ENCODE measurements around the gene DYNLL1.
"Not testable (repeated sequence)": the region's sequence is repeated elsewhere in the genome, so short reads cannot be mapped to it uniquely, and the experiment has no call there.

The DYNLL1 gene

DNA sequence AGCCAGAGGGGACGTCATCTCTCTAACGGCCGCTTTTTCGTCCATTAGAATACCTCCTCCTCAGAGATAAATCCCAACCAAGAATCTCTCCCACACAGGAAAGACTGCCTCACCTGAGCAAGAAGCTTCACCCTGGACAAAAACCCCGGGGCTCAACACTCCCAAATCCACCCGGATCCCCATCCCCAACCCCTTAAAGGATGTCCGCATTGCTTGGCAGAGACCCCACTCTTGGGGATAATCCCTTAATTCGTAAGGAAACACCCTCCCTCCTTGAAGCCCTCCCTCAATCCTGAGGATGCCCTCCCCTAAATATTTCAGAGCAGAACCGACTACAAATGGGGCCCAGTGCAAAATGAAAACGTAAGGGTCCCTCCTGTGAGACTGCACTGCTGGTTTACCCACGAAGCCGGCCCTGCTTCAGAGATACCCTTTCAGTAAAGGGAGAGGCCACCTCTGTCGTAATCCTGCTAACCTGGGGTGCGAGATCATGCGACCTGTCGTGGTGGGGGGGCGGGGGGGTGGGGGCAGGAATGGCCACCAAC is 655 bp upstream of the DYNLL1 start:
- H3K27ac ChIP-seq (ENCODE audit: low read length): no peak overlapping the region

DNA sequence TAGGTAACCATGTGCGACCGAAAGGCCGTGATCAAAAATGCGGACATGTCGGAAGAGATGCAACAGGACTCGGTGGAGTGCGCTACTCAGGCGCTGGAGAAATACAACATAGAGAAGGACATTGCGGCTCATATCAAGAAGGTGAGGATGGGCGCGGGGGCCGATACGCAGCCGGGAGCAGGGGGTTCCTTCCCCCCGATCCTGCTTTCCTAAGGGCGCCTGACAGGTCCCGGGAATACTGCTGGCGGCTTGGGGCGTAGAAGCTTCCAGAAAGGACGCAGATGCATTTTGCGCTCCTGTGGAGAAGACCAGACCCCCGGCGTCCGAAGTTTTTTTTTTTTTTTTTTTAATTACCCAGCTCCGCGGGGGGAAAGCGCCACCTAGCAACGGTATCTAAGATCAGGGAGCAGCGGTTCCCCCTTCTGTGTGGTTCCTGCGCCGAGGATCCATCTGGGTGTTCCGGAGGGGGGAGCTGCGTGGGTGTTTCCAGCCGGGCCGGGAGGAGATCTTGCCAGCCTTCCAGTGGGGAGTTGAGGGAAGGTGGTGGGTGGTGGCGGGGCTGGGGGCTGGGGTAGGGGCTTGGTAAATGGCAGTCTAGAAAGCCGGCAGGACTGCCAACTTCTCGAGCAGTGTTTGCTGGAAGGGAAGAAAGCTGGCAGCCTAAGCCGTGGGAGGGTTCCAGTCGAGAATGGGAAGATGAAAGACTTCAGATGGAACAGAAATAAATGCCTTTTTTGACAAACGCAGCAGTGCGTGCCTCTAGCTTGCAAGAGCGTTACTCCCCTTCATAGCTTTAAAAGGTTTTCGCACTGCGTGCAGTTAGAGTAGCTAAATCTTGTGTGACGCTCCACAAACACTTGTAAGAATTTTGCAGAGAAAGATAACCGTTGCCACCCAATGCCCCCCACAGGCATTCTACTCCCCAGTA is 764 bp downstream of the DYNLL1 start:
- peak overlapping the region; percentile 88 for H3K4me3 ChIP-seq (ENCODE audit: low read length)
- peaks cover 13% of the 10 kb centered on the region; the same call in 1 of the 2 replicates for H3K4me1 ChIP-seq (ENCODE audit: insufficient read depth, low read length)
- no peaks in the 10 kb centered on the region for H3K9me3 ChIP-seq (ENCODE audit: insufficient read depth, low read depth, low read length)
- H3K36me3 ChIP-seq (ENCODE audit: insufficient read depth, low read depth, low read length): peaks cover 32% of the 10 kb centered on the region
- peak overlapping the region; percentile 64 for H3K27ac ChIP-seq (ENCODE audit: low read length)
- no peaks in the 10 kb centered on the region for H3K27me3 ChIP-seq (ENCODE audit: insufficient read depth, low read length)
- H3K9ac ChIP-seq (ENCODE audit: low read depth, low read length): peak overlapping the region; percentile 92; the same call in 1 of the 2 replicates

More for the DNA sequence above, 655 bp upstream of the DYNLL1 start:
- Histone ChIP-seq H3K9ac (ENCODE audit: low read depth, low read length) (peak overlapping the region; percentile 84; the same call in 1 of the 2 replicates), H3K27me3 (ENCODE audit: insufficient read depth, low read length) (no peaks in the 10 kb centered on the region), H3K4me1 (ENCODE audit: insufficient read depth, low read length) (peaks cover 13% of the 10 kb centered on the region; the same call in 1 of the 2 replicates), H3K36me3 (ENCODE audit: insufficient read depth, low read depth, low read length) (peaks cover 37% of the 10 kb centered on the region), H3K4me3 (ENCODE audit: low read length) (peak overlapping the region; percentile 90), H3K9me3 (ENCODE audit: insufficient read depth, low read depth, low read length) (no peaks in the 10 kb centered on the region)

GRCh38 chr12:120497524-120498150 is 1.7 kb downstream of the DYNLL1 start:
- peaks cover 13% of the 10 kb centered on the region; the same call in 1 of the 2 replicates for H3K4me1 ChIP-seq (ENCODE audit: insufficient read depth, low read length)
- no peaks in the 10 kb centered on the region for H3K27me3 ChIP-seq (ENCODE audit: insufficient read depth, low read length)
- peak overlapping the region; percentile 92; the same call in 1 of the 2 replicates for H3K9ac ChIP-seq (ENCODE audit: low read depth, low read length)
- H3K27ac ChIP-seq (ENCODE audit: low read length): no peak overlapping the region
- H3K4me3 ChIP-seq (ENCODE audit: low read length): peak overlapping the region; percentile 88
- H3K36me3 ChIP-seq (ENCODE audit: insufficient read depth, low read depth, low read length): peaks cover 33% of the 10 kb centered on the region
- no peaks in the 10 kb centered on the region for H3K9me3 ChIP-seq (ENCODE audit: insufficient read depth, low read depth, low read length)

DNA sequence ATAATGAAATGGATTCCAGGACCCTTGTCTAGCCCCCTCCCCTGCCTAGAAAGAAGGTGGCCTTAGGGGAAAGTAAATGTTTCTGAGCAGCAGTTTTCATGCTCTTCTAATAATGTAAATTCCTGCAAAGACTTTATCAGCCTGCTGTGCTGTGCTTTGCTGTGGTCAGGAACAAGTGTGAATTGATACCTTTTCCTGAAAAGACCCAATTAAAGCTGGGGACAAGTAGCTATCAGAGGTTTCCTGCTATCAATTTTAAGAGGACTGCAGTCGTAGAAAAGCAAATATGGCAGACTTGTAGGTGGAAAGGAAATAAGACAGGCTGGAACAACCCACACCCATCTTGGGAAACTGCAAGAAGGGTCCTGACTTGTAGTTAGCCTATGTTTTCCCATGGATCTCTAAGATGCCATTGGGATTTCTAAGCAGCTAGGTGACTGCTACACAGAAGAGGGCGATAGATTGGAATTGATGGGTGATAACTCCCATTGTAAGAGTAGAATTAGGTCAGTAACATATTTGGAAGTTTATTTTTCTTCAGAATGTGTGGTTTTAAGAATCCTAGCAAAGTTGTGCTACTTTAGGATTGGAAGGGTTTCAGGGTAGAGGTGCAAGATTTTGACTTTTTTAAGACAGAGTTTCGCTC is 3.1 kb downstream of the DYNLL1 start:
- H3K27ac ChIP-seq (ENCODE audit: low read length): no peak overlapping the region
- peaks cover 46% of the 10 kb centered on the region for H3K36me3 ChIP-seq (ENCODE audit: insufficient read depth, low read depth, low read length)
- H3K4me1 ChIP-seq (ENCODE audit: insufficient read depth, low read length): peaks cover 13% of the 10 kb centered on the region; the same call in 1 of the 2 replicates
- H3K4me3 ChIP-seq (ENCODE audit: low read length): no peak overlapping the region
- no peak overlapping the region for H3K9ac ChIP-seq (ENCODE audit: low read depth, low read length)
- H3K27me3 ChIP-seq (ENCODE audit: insufficient read depth, low read length): no peaks in the 10 kb centered on the region
- H3K9me3 ChIP-seq (ENCODE audit: insufficient read depth, low read depth, low read length): no peaks in the 10 kb centered on the region

DNA sequence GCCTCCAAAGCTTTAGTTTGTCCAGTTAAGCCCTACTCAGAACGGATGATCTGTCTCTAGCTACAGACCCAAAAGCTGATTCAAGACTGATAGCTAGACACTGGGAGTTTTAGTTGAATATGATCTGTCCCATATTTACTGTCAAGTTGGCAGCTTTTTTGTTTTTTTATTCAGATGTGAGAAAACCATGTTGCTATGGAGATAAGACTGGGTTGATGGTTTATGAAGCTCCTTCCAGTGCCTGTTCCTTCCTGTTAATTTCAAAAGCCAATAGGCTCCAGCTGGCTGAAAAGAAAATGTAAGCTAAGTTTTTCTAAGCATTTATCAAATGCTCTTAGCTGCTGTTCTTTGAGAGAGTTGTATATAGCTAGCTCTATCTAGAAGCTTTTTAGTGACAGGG is 4.7 kb downstream of the DYNLL1 start:
- no peaks in the 10 kb centered on the region for H3K27me3 ChIP-seq (ENCODE audit: insufficient read depth, low read length)
- H3K4me1 ChIP-seq (ENCODE audit: insufficient read depth, low read length): peaks cover 11% of the 10 kb centered on the region
- H3K36me3 ChIP-seq (ENCODE audit: insufficient read depth, low read depth, low read length): peaks cover 46% of the 10 kb centered on the region
- no peaks in the 10 kb centered on the region for H3K9me3 ChIP-seq (ENCODE audit: insufficient read depth, low read depth, low read length)
- H3K9ac ChIP-seq (ENCODE audit: low read depth, low read length): no peak overlapping the region
- no peak overlapping the region for H3K27ac ChIP-seq (ENCODE audit: low read length)
- H3K4me3 ChIP-seq (ENCODE audit: low read length): no peak overlapping the region

GRCh38 chr12:120504587-120504986 is 8.7 kb downstream of the DYNLL1 start:
- H3K9ac ChIP-seq (ENCODE audit: low read depth, low read length): no peak overlapping the region
- peaks cover 5% of the 10 kb centered on the region for H3K4me1 ChIP-seq (ENCODE audit: insufficient read depth, low read length)
- H3K27ac ChIP-seq (ENCODE audit: low read length): no peak overlapping the region
- H3K36me3 ChIP-seq (ENCODE audit: insufficient read depth, low read depth, low read length): peaks cover 47% of the 10 kb centered on the region
- no peaks in the 10 kb centered on the region for H3K9me3 ChIP-seq (ENCODE audit: insufficient read depth, low read depth, low read length)
- H3K27me3 ChIP-seq (ENCODE audit: insufficient read depth, low read length): no peaks in the 10 kb centered on the region
- H3K4me3 ChIP-seq (ENCODE audit: low read length): peak overlapping the region; percentile 28; the same call in 1 of the 2 replicates

DNA sequence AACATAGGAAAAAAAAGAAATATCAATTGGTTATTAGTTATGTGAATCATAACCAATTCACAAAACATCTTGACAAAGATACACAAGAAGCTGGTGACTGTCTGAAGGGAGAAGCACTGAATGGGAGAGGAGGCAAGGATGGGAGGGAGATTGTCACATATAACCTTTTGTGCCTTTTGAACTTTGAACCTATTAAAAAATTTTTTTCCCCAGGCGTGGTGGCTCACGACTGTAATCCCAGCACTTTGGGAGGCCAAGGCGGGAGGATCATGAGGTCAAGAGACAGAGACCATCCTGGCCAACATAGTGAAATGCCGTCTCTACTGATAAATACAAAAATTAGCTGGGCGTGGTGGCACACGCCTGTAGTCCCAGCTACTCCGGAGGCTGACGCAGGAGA is 12.6 kb downstream of the DYNLL1 start:
- Histone ChIP-seq H3K9ac (ENCODE audit: low read depth, low read length) (no peak overlapping the region), H3K9me3 (ENCODE audit: insufficient read depth, low read depth, low read length) (no peaks in the 10 kb centered on the region), H3K4me3 (ENCODE audit: low read length) (no peak overlapping the region), H3K27ac (ENCODE audit: low read length) (no peak overlapping the region), H3K27me3 (ENCODE audit: insufficient read depth, low read length) (no peaks in the 10 kb centered on the region), H3K4me1 (ENCODE audit: insufficient read depth, low read length) (peaks cover 5% of the 10 kb centered on the region), H3K36me3 (ENCODE audit: insufficient read depth, low read depth, low read length) (peaks cover 47% of the 10 kb centered on the region)

DNA sequence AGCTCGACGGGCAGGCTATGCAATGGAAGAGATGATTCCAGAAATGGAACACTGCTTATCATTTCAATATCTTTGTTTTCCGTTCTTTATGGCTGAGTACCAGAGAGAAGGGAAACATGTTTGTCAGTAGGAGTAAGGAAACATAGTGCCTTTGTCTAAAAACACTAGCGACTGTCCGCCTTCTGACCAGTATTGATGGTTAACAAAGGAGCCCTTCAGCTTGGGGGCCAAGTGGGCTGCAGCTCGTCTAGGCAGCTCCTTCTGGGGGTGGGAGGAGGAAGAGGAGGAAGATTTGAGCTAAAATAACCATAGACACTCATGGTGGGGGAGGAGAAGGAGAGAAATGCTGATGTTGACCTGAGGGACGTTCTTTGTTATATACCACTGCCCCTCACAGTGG is 18.1 kb downstream of the DYNLL1 start:
- no peaks in the 10 kb centered on the region for H3K9me3 ChIP-seq (ENCODE audit: insufficient read depth, low read depth, low read length)
- no peaks in the 10 kb centered on the region for H3K27me3 ChIP-seq (ENCODE audit: insufficient read depth, low read length)
- H3K4me3 ChIP-seq (ENCODE audit: low read length): no peak overlapping the region
- peaks cover 48% of the 10 kb centered on the region for H3K36me3 ChIP-seq (ENCODE audit: insufficient read depth, low read depth, low read length)
- H3K27ac ChIP-seq (ENCODE audit: low read length): no peak overlapping the region
- no peak overlapping the region for H3K9ac ChIP-seq (ENCODE audit: low read depth, low read length)
- no peaks in the 10 kb centered on the region for H3K4me1 ChIP-seq (ENCODE audit: insufficient read depth, low read length)

GRCh38 chr12:120515496-120515895 is 19.6 kb downstream of the DYNLL1 start:
- Histone ChIP-seq H3K27ac (ENCODE audit: low read length) (no peak overlapping the region), H3K36me3 (ENCODE audit: insufficient read depth, low read depth, low read length) (peaks cover 35% of the 10 kb centered on the region), H3K4me1 (ENCODE audit: insufficient read depth, low read length) (no peaks in the 10 kb centered on the region), H3K4me3 (ENCODE audit: low read length) (no peak overlapping the region), H3K9me3 (ENCODE audit: insufficient read depth, low read depth, low read length) (no peaks in the 10 kb centered on the region), H3K27me3 (ENCODE audit: insufficient read depth, low read length) (no peaks in the 10 kb centered on the region), H3K9ac (ENCODE audit: low read depth, low read length) (no peak overlapping the region)

DNA sequence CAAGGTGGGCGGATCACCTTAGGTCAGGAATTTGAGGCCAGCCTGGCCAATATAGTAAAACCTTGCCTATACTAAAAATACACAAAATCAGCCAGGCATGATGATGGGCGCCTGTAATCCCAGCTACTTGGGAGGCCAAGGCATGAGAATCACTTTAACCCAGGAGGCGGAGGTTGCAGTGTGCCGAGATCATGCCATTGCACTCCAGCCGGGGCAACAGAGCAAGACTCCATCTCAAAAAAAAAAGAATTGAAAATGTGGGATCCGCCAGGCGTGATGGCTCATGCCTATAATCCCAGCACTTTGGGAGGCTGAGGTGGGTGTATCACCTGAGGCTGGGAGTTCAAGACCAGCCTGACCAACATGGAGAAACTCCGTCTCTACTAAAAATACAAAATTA is 23.4 kb downstream of the DYNLL1 start:
- H3K4me3 ChIP-seq (ENCODE audit: low read length); H3K9ac ChIP-seq (ENCODE audit: low read depth, low read length); H3K9me3 ChIP-seq (ENCODE audit: insufficient read depth, low read depth, low read length); H3K4me1 ChIP-seq (ENCODE audit: insufficient read depth, low read length); H3K27ac ChIP-seq (ENCODE audit: low read length); H3K27me3 ChIP-seq (ENCODE audit: insufficient read depth, low read length): not testable (repeated sequence)
- peaks cover 19% of the 10 kb centered on the region for H3K36me3 ChIP-seq (ENCODE audit: insufficient read depth, low read depth, low read length)

DNA sequence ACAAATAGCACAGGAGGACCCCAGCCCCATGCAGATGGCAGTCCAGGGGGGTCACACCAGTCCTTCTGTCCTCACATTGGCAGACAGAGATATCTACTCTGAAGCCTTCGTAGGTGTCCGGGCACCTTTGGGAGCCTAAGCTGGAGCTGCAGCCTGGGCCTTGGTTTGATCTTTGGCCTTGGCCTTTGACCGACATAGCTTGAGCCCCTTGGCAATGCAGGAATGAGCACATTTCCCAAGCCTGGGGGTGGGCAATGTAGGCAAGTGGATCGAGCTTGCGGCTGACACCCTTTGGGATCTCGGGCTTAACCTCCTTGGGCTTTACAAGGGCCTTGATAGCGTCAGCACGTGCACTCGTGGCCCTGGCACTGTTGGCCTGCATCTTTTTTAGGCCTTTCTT is 26.7 kb downstream of the DYNLL1 start:
- Histone ChIP-seq H3K36me3 (ENCODE audit: insufficient read depth, low read depth, low read length) (no peaks in the 10 kb centered on the region; the same call in 1 of the 2 replicates), H3K4me1 (ENCODE audit: insufficient read depth, low read length) (no peaks in the 10 kb centered on the region), H3K4me3 (ENCODE audit: low read length) (no peak overlapping the region), H3K9ac (ENCODE audit: low read depth, low read length) (no peak overlapping the region), H3K9me3 (ENCODE audit: insufficient read depth, low read depth, low read length) (no peaks in the 10 kb centered on the region), H3K27me3 (ENCODE audit: insufficient read depth, low read length) (no peaks in the 10 kb centered on the region), H3K27ac (ENCODE audit: low read length) (no peak overlapping the region)
